ENCODE measurements around the gene TRIM54.
"Not testable (repeated sequence)": the region's sequence is repeated elsewhere in the genome, so short reads cannot be mapped to it uniquely, and the experiment has no call there.

Gene TRIM54

DNA sequence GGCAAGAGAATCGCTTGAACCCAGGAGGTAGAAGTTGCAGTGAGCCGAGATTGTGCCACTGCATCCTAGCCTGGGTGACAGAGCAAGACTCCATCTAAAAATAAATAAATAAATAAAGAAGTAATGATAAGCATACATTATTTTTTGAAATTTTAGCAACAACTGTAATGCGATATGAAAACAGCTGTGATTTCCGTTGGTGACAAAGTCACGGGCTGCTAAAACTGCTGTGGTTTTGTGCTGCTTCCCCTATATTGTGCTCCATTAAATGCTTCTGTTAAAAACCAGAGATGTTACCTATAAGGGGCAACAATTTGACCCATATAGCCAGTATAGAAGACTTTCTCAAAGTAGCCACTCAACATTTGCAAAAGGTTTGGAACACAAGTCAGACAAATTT, 8.3 kb downstream of the TRIM54 start:
- TF ChIP-seq, protein P1, sequence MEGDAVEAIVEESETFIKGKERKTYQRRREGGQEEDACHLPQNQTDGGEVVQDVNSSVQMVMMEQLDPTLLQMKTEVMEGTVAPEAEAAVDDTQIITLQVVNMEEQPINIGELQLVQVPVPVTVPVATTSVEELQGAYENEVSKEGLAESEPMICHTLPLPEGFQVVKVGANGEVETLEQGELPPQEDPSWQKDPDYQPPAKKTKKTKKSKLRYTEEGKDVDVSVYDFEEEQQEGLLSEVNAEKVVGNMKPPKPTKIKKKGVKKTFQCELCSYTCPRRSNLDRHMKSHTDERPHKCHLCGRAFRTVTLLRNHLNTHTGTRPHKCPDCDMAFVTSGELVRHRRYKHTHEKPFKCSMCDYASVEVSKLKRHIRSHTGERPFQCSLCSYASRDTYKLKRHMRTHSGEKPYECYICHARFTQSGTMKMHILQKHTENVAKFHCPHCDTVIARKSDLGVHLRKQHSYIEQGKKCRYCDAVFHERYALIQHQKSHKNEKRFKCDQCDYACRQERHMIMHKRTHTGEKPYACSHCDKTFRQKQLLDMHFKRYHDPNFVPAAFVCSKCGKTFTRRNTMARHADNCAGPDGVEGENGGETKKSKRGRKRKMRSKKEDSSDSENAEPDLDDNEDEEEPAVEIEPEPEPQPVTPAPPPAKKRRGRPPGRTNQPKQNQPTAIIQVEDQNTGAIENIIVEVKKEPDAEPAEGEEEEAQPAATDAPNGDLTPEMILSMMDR (conservative IDR thresholded peaks at IDR 0.05; ENCODE audit: low read depth): no peak
- ChIA-PET CTCF (no interaction called here), POLR2A (ENCODE audit: low non-redundant PET) (no interaction called here)
- no peak overlapping the region for H3K27ac ChIP-seq
- no peak for DNase-seq (ENCODE audit: low spot score)

DNA sequence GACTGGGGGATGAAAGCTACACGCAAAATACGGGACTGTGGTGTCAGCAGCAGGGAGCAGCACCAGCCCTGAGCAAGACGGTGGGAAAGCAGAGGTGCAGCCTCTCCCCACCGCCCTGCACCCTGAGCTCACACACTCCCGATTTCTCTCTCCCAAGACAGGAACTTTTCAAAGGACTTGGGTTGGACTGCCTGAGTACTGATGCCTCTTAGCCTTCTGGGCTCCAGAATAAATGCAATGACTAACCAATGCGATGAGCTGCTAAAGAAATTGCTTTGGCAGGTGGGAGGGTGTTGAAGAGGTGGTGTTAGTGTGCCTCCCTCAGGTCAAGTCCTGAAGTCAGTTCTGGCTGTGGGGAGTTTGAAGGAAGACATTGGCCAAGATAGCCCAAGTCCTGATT, 9.6 kb downstream of the TRIM54 start:
- H3K27ac ChIP-seq: no peak overlapping the region
- POLR2A ChIA-PET (ENCODE audit: low non-redundant PET): no interaction called here
- CTCF ChIA-PET: interaction anchor here (0.6 to 2.3 kb wide), 4 partner anchors 11 to 840 kb away, joined by 3 to 12 read pairs (median 7); no protein-coding TSS in a partner anchor

DNA sequence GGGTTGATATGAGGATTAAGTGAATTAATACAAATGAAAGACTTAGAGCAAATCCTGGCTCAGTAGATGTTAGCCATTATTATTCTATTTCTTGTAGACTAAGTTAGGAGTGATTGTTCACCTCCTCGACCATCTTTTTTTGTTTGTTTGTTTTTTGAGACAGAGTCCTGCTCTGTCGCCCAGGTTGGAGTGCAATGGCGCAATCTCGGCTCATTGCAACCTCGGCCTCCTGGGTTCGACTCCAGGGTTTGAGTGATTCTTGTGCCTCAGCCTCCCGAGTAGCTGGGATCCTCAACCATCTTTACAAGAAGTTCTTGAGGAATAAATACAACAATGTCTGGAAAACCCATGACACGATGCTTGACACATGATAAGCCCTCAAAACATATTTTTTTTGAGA, 12.7 kb downstream of the TRIM54 start:
- H3K27ac ChIP-seq: no peak overlapping the region
- CTCF ChIA-PET: no interaction called here
- TF ChIP-seq, protein P1 (conservative IDR thresholded peaks at IDR 0.05; ENCODE audit: low read depth): no peak
- no peak for DNase-seq (ENCODE audit: low spot score)
- POLR2A ChIA-PET (ENCODE audit: low non-redundant PET): no interaction called here

More for the DNA sequence above, 9.6 kb downstream of the TRIM54 start:
- TF ChIP-seq, protein P1 (conservative IDR thresholded peaks at IDR 0.05; ENCODE audit: low read depth): no peak
- no peak for DNase-seq (ENCODE audit: low spot score)

DNA sequence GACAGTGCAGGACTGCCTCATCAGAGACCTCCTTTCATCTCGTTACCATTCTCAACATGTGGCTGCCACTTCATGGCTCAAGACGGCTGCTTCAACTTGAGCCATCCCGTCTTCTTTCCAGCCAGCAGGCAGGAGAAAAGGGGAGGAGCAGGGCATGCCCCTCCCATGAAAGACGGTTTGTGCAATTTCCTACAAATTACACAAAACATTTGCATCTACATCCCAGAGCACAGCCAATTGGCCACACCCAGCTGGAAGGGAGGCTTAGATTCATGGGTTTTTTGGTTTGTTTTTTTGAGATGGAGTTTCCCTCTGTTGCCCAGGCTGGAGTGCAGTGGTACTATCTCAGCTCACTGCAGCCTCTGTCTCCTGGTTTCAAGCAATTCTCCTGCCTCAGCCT, 14.3 kb downstream of the TRIM54 start:
- POLR2A ChIA-PET (ENCODE audit: low non-redundant PET): no interaction called here
- no peak for DNase-seq (ENCODE audit: low spot score)
- CTCF ChIA-PET: interaction anchor here (0.6 kb wide), 1 partner anchor 66 kb away, joined by 3 read pairs; no protein-coding TSS in a partner anchor
- H3K27ac ChIP-seq: no peak overlapping the region
- TF ChIP-seq, protein P1 (conservative IDR thresholded peaks at IDR 0.05; ENCODE audit: low read depth): no peak

DNA sequence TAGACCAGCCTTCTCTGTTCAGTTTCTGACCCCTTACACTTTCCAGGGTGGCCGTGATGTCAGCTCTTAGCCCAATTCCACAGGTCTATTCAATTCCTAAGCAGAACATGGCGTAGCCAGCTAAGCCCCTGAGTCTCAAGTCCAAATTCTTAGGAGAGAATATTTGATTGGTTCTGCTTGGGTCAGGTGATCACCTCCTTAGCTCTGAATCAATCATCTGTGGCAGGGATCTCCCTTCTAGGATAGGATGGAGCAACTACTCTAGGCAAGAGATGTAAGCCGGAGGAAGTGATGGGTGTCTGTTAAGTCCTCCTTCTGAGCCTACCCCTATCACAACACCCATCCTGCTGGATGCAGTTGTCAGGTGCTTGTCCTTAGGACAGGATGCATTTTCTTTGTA, 15.0 kb downstream of the TRIM54 start:
- CTCF ChIA-PET: interaction anchor here (0.7 kb wide), 2 partner anchors 18 to 173 kb away, joined by 3 read pairs; no protein-coding TSS in a partner anchor
- no peak for DNase-seq (ENCODE audit: low spot score)
- no peak overlapping the region for H3K27ac ChIP-seq
- POLR2A ChIA-PET (ENCODE audit: low non-redundant PET): no interaction called here
- TF ChIP-seq, protein P1 (conservative IDR thresholded peaks at IDR 0.05; ENCODE audit: low read depth): no peak

DNA sequence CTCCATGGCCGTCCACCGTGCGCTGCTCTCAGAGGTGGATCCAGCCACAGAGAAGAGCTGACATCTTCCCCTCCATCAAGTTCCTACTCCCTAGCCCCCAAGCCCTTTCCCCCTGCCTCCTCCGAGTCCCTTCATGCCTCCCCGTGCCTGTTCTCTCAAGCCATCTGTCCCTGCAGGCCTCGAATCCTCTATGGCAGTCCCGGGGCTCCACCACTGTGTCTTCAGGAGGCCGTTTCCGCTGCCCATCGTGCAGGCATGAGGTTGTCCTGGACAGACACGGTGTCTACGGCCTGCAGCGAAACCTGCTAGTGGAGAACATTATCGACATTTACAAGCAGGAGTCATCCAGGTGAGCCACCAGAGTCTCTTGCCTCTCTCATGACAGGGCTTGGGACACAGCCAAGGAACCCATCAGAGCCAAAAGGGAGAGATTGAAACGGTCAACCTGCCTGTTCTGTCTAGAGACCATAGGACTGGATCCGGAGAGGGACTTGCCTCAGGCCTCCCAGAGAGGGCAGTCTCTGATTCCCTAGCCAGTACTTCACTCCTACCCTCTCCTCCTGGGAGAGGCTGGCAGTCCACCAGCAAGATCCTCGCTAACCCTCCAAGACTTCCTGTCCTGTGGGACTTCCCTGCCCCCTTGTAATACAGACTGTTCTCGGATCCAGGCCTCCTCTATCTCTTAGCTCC, 16.3 kb downstream of the TRIM54 start:
- DNase-seq (ENCODE audit: low spot score): no peak
- ChIA-PET POLR2A (ENCODE audit: low non-redundant PET) (no interaction called here), CTCF (interaction anchor here (0.5 to 1.6 kb wide), 3 partner anchors 10 to 67 kb away, joined by 4 to 6 read pairs (median 5); partner anchors contain the start of gene UCN)
- no peak overlapping the region for H3K27ac ChIP-seq
- TF ChIP-seq, protein P1 (conservative IDR thresholded peaks at IDR 0.05; ENCODE audit: low read depth): no peak

DNA sequence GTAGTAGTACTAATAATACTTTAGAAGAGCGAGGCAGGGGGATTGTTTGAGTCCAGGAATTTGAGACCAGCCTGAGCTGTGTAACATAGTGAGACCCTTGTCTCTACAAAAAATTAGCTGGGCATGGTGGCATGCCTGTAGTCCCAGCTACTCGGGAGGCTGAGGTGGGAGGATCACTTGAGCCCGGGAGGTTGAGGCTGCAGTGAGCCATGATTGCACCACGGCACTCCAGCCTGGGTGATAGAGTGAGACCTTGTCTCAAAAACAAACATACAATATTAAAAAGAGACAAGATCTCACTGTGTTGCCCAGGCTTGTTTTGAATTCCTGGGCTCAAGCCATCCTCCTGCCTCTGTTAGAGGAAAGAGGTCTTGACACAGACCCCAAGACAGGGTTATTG, 18.4 kb downstream of the TRIM54 start:
- DNase-seq (ENCODE audit: low spot score); H3K27ac ChIP-seq; POLR2A ChIA-PET (ENCODE audit: low non-redundant PET): not testable (repeated sequence)
- CTCF ChIA-PET: interaction anchor here (0.6 kb wide), 1 partner anchor 149 kb away, joined by 3 read pairs; no protein-coding TSS in a partner anchor

Measured in RWPE1 (cell line).